Activated CD4-positive, alpha-beta memory T cell treated with anti-CD3 and anti-CD28 coated beads, Interleukin-2, amount 10 ng/mL, durations not matched to agents 7 days and 5 days (primary cell): ENCODE measurements around the gene ZNF438. TPM values are rescaled to one million over a fixed set of nuclear protein-coding genes. Genes with fewer than 3 reads are reported as not detected.

Source experiments
- CTCF ChIA-PET: fragments of 350-600 bp; sonication (Branson Sonifier 250); formaldehyde crosslinking; loops from one replicate; lab custom pipeline; 2021; ENCODE audit warnings: antibody characterized with exemption, inconsistent platforms; lab: Charles Lee
- POLR2A ChIA-PET: fragments of 350-600 bp; sonication (Branson Sonifier 250); formaldehyde crosslinking; loops from one replicate; lab custom pipeline; 2021; ENCODE audit warnings: antibody characterized with exemption; lab: Charles Lee
- DNase-seq: peaks from one replicate; pipeline ENCODE4 v3.0.0-alpha.2; 2020
- H3K27ac Mint-ChIP-seq: one replicate; pipeline ENCODE4 v1.8.0; 2021; ENCODE audit warnings: mild to moderate bottlenecking, mixed read lengths
- H3K27me3 Mint-ChIP-seq: one replicate; pipeline ENCODE4 v1.8.0; 2021; ENCODE audit warnings: mixed read lengths
- H3K36me3 Mint-ChIP-seq: one replicate; pipeline ENCODE4 v1.8.0; 2021; ENCODE audit warnings: low read depth, mixed read lengths
- H3K4me1 Mint-ChIP-seq: one replicate; pipeline ENCODE4 v1.8.0; 2021; ENCODE audit warnings: mixed read lengths
- H3K4me3 Mint-ChIP-seq: one replicate; pipeline ENCODE4 v1.8.0; 2021; ENCODE audit warnings: mild to moderate bottlenecking, mixed read lengths
- H3K9me3 Mint-ChIP-seq: one replicate; pipeline ENCODE4 v1.8.0; 2021; ENCODE audit warnings: mixed read lengths
- total RNA-seq, 2 experiments: library from RNA; stranded (reverse); gene quantifications; one replicate each; pipeline ENCODE4 v1.2.3, GENCODE V29; 2021

The ZNF438 gene
- total RNA-seq, 2 experiments from 2014 or later: 6.3 to 6.5 TPM

DNA sequence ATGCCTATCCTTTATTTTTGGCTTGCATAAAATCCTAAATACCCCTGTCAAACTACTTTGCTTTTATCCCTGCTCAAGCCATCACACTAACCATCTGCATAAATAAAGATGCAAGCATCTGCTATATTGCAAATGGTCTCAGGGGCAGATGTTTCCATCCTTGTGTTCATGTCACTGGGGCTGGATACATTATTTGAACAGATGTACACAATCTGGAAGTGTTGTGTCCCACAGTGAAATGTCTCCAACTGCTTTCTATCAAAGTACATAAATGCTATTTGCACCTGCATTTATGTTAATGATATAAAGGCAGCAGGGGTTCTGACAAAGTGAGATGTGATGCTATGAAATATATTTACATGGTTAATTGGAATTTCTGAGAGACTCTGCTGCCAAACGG, 163.1 kb downstream of the ZNF438 start:
- Mint-ChIP-seq H3K4me1 (no peaks in the 10 kb centered on the region), H3K27ac (no peak overlapping the region), H3K27me3 (no peaks in the 10 kb centered on the region), H3K4me3 (no peak overlapping the region), H3K9me3 (no peaks in the 10 kb centered on the region), H3K36me3 (no peaks in the 10 kb centered on the region)
- CTCF ChIA-PET: interaction anchor here (0.7 kb wide), 1 partner anchor 736 kb away, joined by 3 read pairs; no protein-coding TSS in a partner anchor
- POLR2A ChIA-PET: no interaction called here
- no peak for DNase-seq

DNA sequence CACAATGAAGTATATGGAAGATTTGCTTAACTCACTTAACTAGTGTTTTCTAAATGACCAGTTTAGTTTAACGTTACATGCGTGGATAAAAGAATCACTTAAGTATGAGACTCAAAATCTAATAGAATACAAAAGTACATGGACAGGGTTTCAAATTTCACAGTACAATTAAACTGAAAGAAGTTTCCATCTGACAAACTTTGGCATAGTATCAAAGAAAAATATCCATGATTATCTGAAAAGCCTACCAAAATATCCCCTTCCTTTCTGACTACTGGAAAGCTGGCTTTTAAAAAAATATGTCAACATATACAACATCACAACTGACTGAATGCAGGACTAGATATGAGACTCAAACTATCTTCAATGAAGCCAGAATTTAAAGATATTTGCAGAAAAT, 164.8 kb downstream of the ZNF438 start:
- H3K9me3 Mint-ChIP-seq: no peaks in the 10 kb centered on the region
- no peak overlapping the region for H3K27ac Mint-ChIP-seq
- H3K4me3 Mint-ChIP-seq: no peak overlapping the region
- ChIA-PET CTCF (no interaction called here), POLR2A (no interaction called here)
- no peaks in the 10 kb centered on the region for H3K4me1 Mint-ChIP-seq
- DNase-seq: no peak
- no peaks in the 10 kb centered on the region for H3K27me3 Mint-ChIP-seq
- no peaks in the 10 kb centered on the region for H3K36me3 Mint-ChIP-seq

DNA sequence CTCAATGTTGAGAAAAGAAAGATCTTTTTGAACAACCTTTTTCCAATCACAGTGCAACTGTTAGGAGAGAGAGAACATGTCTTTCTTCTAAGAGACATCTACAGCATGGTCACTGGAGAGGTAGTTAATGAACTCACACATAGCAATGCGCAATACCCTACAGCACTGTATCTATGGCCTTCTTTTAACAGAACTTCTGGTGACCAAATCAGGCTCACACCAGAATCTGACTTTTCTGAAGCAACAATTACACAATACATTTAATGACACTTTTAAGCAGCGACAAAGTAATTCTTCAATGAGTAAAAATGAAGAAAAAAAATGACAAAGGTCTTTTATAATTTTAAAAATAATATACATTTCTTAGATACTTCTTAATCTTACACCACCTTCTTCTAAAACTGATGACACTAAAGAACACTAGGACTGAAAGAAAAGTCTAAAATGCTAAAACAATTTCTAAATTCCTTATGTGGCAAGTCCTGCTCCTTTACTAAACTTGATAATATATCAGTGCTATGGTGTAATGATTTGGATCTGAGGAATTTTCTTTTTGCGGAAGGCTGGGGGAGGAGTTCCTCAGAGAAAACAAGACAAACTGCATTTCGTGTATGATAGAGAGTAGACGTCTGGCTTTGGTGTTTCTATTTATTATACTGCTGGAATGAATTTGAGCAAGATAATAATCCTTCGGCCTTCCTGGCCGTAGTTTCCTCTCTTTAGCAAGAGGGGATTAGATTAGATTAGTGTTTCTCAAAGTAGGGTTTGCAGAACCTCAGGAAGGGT, 166.3 kb downstream of the ZNF438 start:
- no peak overlapping the region for H3K4me3 Mint-ChIP-seq
- H3K9me3 Mint-ChIP-seq: no peaks in the 10 kb centered on the region
- ChIA-PET POLR2A (no interaction called here), CTCF (no interaction called here)
- no peak for DNase-seq
- H3K27ac Mint-ChIP-seq: no peak overlapping the region
- no peaks in the 10 kb centered on the region for H3K4me1 Mint-ChIP-seq
- no peaks in the 10 kb centered on the region for H3K27me3 Mint-ChIP-seq
- H3K36me3 Mint-ChIP-seq: no peaks in the 10 kb centered on the region

DNA sequence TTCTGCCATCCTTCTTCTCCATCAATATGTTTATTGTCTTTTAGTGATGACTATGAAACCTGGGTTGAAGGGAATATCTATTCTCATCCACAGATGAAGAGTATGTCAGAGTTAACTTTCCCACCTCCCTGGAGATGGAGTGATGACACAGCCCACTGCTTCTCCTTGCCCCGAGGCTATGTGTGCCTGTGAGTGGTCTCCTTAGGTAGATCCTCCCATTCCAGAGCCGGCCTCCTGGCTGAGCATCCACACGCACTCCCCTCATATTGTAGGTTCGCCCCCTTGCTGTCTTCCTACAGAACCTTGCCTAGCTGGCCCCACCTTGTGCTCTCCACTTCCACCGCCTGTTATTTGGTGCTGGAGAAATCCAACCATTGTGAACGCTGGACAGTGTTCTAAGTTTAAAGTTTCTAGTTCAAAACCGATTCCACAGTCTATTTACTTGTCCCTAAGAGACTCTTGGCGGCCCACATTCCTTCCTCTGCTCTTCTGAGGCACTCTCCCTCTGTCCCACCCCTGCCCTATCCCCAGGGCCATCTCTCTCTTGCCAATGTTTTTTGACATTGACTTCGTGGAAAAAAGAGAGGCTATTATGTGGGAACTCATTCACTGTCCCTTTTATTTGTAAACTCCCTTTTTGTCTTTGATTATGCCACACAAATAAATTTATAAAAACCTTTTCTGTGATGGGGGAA, 168.0 kb downstream of the ZNF438 start:
- ChIA-PET CTCF (no interaction called here), POLR2A (no interaction called here)
- no peaks in the 10 kb centered on the region for H3K36me3 Mint-ChIP-seq
- DNase-seq: no peak
- no peak overlapping the region for H3K4me3 Mint-ChIP-seq
- H3K4me1 Mint-ChIP-seq: no peaks in the 10 kb centered on the region
- no peaks in the 10 kb centered on the region for H3K9me3 Mint-ChIP-seq
- no peaks in the 10 kb centered on the region for H3K27me3 Mint-ChIP-seq
- no peak overlapping the region for H3K27ac Mint-ChIP-seq

DNA sequence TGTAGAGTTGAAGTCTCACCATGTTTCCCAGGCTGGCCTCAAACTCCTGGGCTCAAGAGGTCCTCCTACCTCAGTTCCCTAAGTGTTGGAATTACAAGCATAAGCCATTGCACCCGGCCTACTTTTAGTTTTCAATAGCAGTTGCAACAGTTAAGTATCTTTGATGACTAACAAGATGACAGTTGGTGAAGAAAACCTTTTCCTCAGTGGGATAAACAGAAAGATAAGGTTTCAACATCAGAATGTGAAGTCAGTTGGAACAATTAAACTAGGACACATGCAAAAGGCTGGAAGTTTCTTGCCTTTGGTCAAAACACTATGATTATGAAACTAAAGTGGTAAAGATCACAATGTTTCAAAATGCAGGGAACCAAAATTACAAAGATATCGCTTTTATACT, 169.2 kb downstream of the ZNF438 start:
- ChIA-PET POLR2A (no interaction called here), CTCF (no interaction called here)

DNA sequence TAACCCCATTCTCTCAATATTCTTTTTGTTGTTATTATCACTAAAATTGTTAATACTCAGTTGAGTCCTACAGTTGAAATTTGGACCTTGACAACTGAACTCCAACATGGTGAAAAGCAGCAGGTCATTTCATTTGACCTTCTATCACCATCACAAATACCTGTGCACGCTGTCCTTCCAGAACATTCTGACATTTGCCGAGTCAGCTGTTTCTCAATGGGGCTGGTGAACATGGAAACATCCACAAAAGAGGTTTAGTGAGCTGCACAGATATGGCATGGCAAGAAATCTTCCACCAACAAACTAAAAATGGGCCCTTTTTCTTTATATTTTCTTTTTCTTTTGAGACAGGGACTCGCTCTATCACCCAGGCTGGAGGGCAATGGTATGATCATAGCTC, 169.7 kb downstream of the ZNF438 start:
- Mint-ChIP-seq H3K27me3 (no peaks in the 10 kb centered on the region), H3K4me3 (no peak overlapping the region), H3K9me3 (no peaks in the 10 kb centered on the region), H3K27ac (no peak overlapping the region), H3K36me3 (no peaks in the 10 kb centered on the region), H3K4me1 (no peaks in the 10 kb centered on the region)
- ChIA-PET POLR2A (no interaction called here), CTCF (no interaction called here)
- no peak for DNase-seq

More for the DNA sequence above, 169.2 kb downstream of the ZNF438 start:
- Mint-ChIP-seq H3K27ac (no peak overlapping the region), H3K4me3 (no peak overlapping the region), H3K9me3 (no peaks in the 10 kb centered on the region), H3K36me3 (no peaks in the 10 kb centered on the region), H3K27me3 (no peaks in the 10 kb centered on the region), H3K4me1 (no peaks in the 10 kb centered on the region)
- DNase-seq: no peak

DNA sequence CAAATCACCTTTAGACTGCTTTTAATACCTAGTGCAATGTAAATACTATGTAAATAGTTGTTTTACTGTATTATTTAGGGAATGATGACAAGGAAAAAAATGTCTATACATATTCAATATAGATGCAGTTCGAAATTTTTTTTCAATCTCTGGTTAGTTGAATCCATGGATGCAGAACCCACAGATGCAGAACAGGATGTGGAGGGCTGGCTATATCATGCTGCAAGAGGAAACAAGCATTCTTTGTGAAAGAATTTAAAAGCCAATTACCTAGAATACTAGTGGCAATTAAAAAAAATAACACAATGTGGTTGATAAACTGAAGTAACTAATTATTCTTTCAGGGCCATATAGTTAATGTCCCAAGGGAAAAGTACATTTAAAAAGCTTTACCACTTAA, 170.4 kb downstream of the ZNF438 start:
- Mint-ChIP-seq H3K4me3 (no peak overlapping the region), H3K27ac (no peak overlapping the region), H3K36me3 (no peaks in the 10 kb centered on the region), H3K4me1 (no peaks in the 10 kb centered on the region), H3K27me3 (no peaks in the 10 kb centered on the region), H3K9me3 (no peaks in the 10 kb centered on the region)
- DNase-seq: no peak
- CTCF ChIA-PET: no interaction called here
- POLR2A ChIA-PET: no interaction called here

DNA sequence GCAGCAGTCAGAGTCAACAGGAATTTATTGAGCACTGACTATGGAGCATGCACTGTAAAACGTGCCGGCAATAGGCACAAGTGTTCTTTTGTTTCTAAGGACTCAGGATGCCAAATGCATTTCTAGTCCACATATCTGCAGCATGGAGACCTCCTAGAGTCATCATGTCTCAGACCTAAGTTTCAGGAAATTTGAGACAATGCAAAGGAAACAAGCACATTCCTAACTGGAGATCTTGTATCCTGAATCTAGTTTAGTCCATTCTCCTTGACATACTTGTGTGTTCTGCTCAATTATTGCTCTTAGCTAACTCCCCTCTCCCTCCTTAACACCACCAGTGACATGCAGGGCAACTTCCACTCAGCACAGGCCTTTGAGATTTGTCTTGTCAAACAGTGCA, 173.2 kb downstream of the ZNF438 start:
- H3K4me3 Mint-ChIP-seq: no peak overlapping the region
- no peak overlapping the region for H3K27ac Mint-ChIP-seq
- CTCF ChIA-PET: no interaction called here
- H3K27me3 Mint-ChIP-seq: no peaks in the 10 kb centered on the region
- POLR2A ChIA-PET: no interaction called here
- no peaks in the 10 kb centered on the region for H3K9me3 Mint-ChIP-seq
- no peaks in the 10 kb centered on the region for H3K4me1 Mint-ChIP-seq
- no peak for DNase-seq
- H3K36me3 Mint-ChIP-seq: no peaks in the 10 kb centered on the region

DNA sequence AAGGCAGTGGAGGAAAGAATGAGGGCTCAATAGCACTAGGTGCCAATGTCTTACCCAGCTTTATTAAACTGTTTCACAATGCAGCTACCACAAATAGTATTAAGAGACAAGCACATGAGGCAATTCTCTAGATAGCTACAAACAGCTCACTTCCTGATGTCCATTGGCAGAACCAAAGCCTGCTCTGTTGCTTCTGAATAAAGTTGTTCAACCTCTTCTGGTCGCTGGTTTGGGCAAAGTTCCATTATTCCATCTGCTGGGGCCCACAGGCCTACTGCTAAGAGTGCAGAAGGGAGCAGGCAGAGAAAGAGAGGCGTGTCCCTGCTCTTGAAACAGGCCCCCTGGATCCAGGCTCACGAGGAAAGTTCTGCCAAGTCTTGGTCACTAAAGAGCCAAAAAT, 173.9 kb downstream of the ZNF438 start:
- no peak overlapping the region for H3K27ac Mint-ChIP-seq
- ChIA-PET POLR2A (no interaction called here), CTCF (no interaction called here)
- DNase-seq: no peak
- H3K4me1 Mint-ChIP-seq: no peaks in the 10 kb centered on the region
- H3K27me3 Mint-ChIP-seq: no peaks in the 10 kb centered on the region
- no peaks in the 10 kb centered on the region for H3K36me3 Mint-ChIP-seq
- H3K9me3 Mint-ChIP-seq: no peaks in the 10 kb centered on the region
- no peak overlapping the region for H3K4me3 Mint-ChIP-seq

DNA sequence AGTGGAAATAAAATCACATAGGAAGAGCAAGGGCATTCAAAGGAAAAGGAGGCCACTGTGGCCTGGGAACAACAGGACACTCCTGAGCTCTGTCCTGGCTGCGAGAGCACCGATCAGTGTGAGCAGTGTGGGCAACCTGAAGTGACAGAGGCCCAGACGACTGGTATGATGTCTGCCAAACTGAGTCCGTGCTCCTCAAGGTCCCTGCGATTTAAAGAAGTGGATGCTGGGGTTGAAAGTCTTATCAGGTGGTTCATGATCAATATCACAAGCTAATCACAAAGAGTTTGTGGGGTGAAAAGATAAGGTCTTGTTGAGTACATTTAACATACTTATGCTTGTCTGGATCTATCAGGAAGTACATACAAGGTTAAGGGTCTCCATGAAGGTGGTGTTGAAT, 176.5 kb downstream of the ZNF438 start:
- no peak for DNase-seq
- H3K4me1 Mint-ChIP-seq: no peaks in the 10 kb centered on the region
- no peaks in the 10 kb centered on the region for H3K27me3 Mint-ChIP-seq
- no peaks in the 10 kb centered on the region for H3K36me3 Mint-ChIP-seq
- no peak overlapping the region for H3K4me3 Mint-ChIP-seq
- ChIA-PET CTCF (no interaction called here), POLR2A (interaction anchor here (0.5 kb wide), 1 partner anchor 246 kb away, joined by 3 read pairs; no protein-coding TSS in a partner anchor)
- no peaks in the 10 kb centered on the region for H3K9me3 Mint-ChIP-seq
- H3K27ac Mint-ChIP-seq: no peak overlapping the region

DNA sequence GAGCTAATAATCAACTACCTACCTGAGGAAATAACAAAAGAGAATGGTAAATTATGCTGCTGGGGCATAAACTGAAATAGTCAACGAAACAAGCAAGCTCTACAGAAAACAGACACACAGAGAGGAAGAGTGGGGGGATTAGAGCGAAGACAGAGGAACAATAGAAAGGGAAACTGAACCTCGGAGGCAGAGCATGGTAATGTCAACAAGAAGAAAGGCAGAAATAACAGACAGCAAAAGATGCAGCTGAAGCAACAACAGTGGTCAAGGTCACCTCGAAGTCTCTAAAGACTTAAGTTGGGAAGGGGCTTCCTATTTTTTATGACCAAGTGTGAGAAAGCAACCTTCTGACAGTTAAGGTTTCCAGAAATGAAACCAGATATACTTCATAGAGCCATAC, 177.0 kb downstream of the ZNF438 start:
- H3K27ac Mint-ChIP-seq: no peak overlapping the region
- H3K27me3 Mint-ChIP-seq: no peaks in the 10 kb centered on the region
- ChIA-PET CTCF (no interaction called here), POLR2A (interaction anchor here (0.5 kb wide), 1 partner anchor 245 kb away, joined by 3 read pairs; no protein-coding TSS in a partner anchor)
- H3K4me1 Mint-ChIP-seq: no peaks in the 10 kb centered on the region
- H3K9me3 Mint-ChIP-seq: no peaks in the 10 kb centered on the region
- no peak overlapping the region for H3K4me3 Mint-ChIP-seq
- DNase-seq: no peak
- H3K36me3 Mint-ChIP-seq: peaks cover 1% of the 10 kb centered on the region

DNA sequence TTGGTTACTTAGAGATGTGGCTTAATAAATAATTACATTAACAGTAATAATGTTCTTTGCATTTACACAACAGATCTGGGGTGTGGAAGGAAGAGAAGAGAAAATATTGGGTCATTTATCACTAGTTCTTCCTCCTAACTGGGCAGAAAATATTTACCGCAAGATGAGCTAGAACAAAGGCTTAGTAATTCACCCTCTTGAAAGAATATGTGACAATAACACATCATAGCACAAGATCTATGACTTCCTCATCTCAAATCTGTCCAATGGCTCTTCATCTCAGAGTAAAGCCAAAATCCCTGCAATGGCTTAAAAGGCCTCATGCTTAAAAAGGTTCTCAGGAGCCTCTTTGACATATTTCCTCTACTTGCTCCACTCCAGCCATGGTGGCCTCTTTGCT, 178.6 kb downstream of the ZNF438 start:
- no peaks in the 10 kb centered on the region for H3K4me1 Mint-ChIP-seq
- ChIA-PET CTCF (no interaction called here), POLR2A (no interaction called here)
- H3K27ac Mint-ChIP-seq: no peak overlapping the region
- H3K36me3 Mint-ChIP-seq: peaks cover 12% of the 10 kb centered on the region
- no peaks in the 10 kb centered on the region for H3K9me3 Mint-ChIP-seq
- H3K4me3 Mint-ChIP-seq: no peak overlapping the region
- no peaks in the 10 kb centered on the region for H3K27me3 Mint-ChIP-seq
- no peak for DNase-seq

DNA sequence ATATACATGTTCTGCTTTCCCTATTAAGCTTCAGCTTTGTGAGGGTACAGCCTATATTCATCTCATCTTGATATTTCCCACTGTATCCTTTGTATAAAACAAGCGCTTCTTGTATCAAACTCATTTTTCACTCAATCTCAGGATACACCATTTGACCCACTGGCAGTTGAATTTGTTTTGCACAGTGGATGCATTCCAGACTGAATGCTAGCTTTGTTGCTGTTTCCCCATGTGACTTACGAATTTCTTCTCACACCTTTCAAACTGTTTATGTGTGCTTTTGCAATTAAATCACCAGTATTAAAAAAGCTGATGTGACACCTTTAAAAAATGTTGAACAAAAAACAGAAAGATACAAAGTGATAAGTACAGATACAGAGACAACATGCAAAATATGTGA, 180.9 kb downstream of the ZNF438 start:
- peaks cover 12% of the 10 kb centered on the region for H3K36me3 Mint-ChIP-seq
- H3K27me3 Mint-ChIP-seq: no peaks in the 10 kb centered on the region
- no peak for DNase-seq
- no peak overlapping the region for H3K27ac Mint-ChIP-seq
- no peaks in the 10 kb centered on the region for H3K4me1 Mint-ChIP-seq
- no peak overlapping the region for H3K4me3 Mint-ChIP-seq
- H3K9me3 Mint-ChIP-seq: no peaks in the 10 kb centered on the region
- POLR2A ChIA-PET: no interaction called here
- CTCF ChIA-PET: no interaction called here
